HCT116 (cell line): ENCODE results near the gene SSR1. TPM values are rescaled to one million over a fixed set of nuclear protein-coding genes. Genes with fewer than 3 reads are reported as not detected.

Experiments used
- ATAC-seq: fragments of 200-7000 bp; cut with Tn5 transposase; 2 replicates; pipeline ENCODE4 v1.9.1; 2020; ENCODE audit warnings: mild to moderate bottlenecking, moderate library complexity
- BruUV-seq: library from RNA; stranded (reverse); fragments of 400-500 nt; replicated peaks from 2 replicates; lab custom pipeline; 2021; lab: Mats Ljungman, UMichigan
- CTCF ChIA-PET: fragments of 300-600 bp; sonication (Branson Sonifier 250); formaldehyde crosslinking; loops from one replicate; lab custom pipeline; 2021; ENCODE audit warnings: antibody characterized with exemption; lab: Charles Lee
- POLR2A ChIA-PET: fragments of 300-600, 350-600 bp; sonication (Branson Sonifier 250); formaldehyde crosslinking; loops from one replicate; lab custom pipeline; 2021; ENCODE audit warnings: antibody characterized with exemption; lab: Charles Lee
- RAD21 ChIA-PET, 2 experiments: fragments of 300-600 bp; sonication (Branson Sonifier 250); formaldehyde crosslinking; loops; one replicate each; lab custom pipeline; 2023; ENCODE audit warnings: low total read pairs in 2 of 2; ENCODE audit not compliant: uncharacterized antibody in 2 of 2, unreplicated experiment in 2 of 2, low non-redundant PET in 1 of 2; lab: Charles Lee
- DNase-seq: peaks from one replicate; pipeline ENCODE4 v3.0.0-alpha.2; 2010; ENCODE audit warnings: low read depth, low spot score
- H2AFZ ChIP-seq: fragments of 200-600 bp; shearing (Covaris generic), sonication (generic); 2 replicates; pipeline ENCODE4 v1.6.1; 2017; ENCODE audit warnings: low read depth, mixed run types, mixed read lengths, antibody characterized with exemption, low read length; ENCODE audit not compliant: poor library complexity, severe bottlenecking
- H3K27ac ChIP-seq: 2 replicates; pipeline ENCODE4 v1.5.1; 2012; ENCODE audit warnings: low read depth, low read length
- H3K27me3 ChIP-seq: fragments of 200-600 bp; sonication (generic); 2 replicates; pipeline ENCODE4 v1.6.1; 2016; ENCODE audit warnings: mixed run types, low read length, mixed read lengths; ENCODE audit not compliant: insufficient read depth
- H3K36me3 ChIP-seq, 2 experiments: fragments of 200-500 bp in 1 of 2; fragments of 200-600 bp in 1 of 2; sonication (Bioruptor generic) in 1 of 2; sonication (generic) in 1 of 2; 2 replicates each; pipeline versions ENCODE4 v1.5.1 to v1.6.1; 2014 to 2016; ENCODE audit warnings: low read length in 2 of 2, inconsistent platforms in 1 of 2, mixed read lengths in 1 of 2, mixed run types in 1 of 2; ENCODE audit not compliant: insufficient read depth in 2 of 2, control insufficient read depth in 1 of 2
- H3K4me1 ChIP-seq, 2 experiments: fragments of 200-600 bp in 1 of 2; sonication (generic) in 1 of 2; 2 replicates each; pipeline versions ENCODE4 v1.5.1 to v1.6.1; 2012 to 2017; ENCODE audit warnings: low read length in 2 of 2, inconsistent platforms in 1 of 2, mild to moderate bottlenecking in 1 of 2, mixed read lengths in 1 of 2, mixed run types in 1 of 2, moderate library complexity in 1 of 2; ENCODE audit not compliant: insufficient read depth in 2 of 2, control insufficient read depth in 1 of 2
- H3K4me2 ChIP-seq: fragments of 200-600 bp; sonication (generic); 2 replicates; pipeline ENCODE4 v1.6.1; 2017; ENCODE audit warnings: mixed run types, low read length, mixed read lengths
- H3K4me3 ChIP-seq, 2 experiments: fragments of 200-600 bp in 1 of 2; sonication (generic) in 1 of 2; replicated peaks in 1 of 2; 2 replicates each; pipeline ENCODE4 v1.5.1; 2011 to 2016; ENCODE audit warnings: low read length in 2 of 2, control low read depth in 1 of 2, low read depth in 1 of 2, mild to moderate bottlenecking in 1 of 2, mixed read lengths in 1 of 2, mixed run types in 1 of 2
- H3K79me2 ChIP-seq: fragments of 200-600 bp; sonication (generic); 2 replicates; pipeline ENCODE4 v1.6.1; 2017; ENCODE audit warnings: mild to moderate bottlenecking, mixed run types, low read length, moderate library complexity, mixed read lengths; ENCODE audit not compliant: insufficient read depth
- H3K9ac ChIP-seq: fragments of 200-600 bp; sonication (generic); 2 replicates; pipeline ENCODE4 v1.6.1; 2016; ENCODE audit warnings: low read length, mixed read lengths
- H3K9me2 ChIP-seq: fragments of 200-600 bp; sonication (generic), shearing (Covaris generic); 2 replicates; pipeline ENCODE4 v1.6.1; 2017; ENCODE audit warnings: mixed run types, mild to moderate bottlenecking, moderate library complexity; ENCODE audit not compliant: insufficient read depth
- H3K9me3 ChIP-seq, 2 experiments: fragments of 200-500 bp in 1 of 2; fragments of 200-600 bp in 1 of 2; sonication (Bioruptor generic) in 1 of 2; sonication (generic) in 1 of 2; 2 replicates each; pipeline ENCODE4 v1.6.1; 2014 to 2017; ENCODE audit warnings: low read length in 2 of 2, mixed read lengths in 2 of 2, inconsistent platforms in 1 of 2, low read depth in 1 of 2, mild to moderate bottlenecking in 1 of 2, mixed run types in 1 of 2, moderate library complexity in 1 of 2; ENCODE audit not compliant: control insufficient read depth in 1 of 2, insufficient read depth in 1 of 2
- H4K20me1 ChIP-seq: fragments of 200-600 bp; sonication (generic), shearing (Covaris generic); 2 replicates; pipeline ENCODE4 v1.6.1; 2017; ENCODE audit warnings: mixed run types, mild to moderate bottlenecking, moderate library complexity; ENCODE audit not compliant: insufficient read depth
- ATF3 ChIP-seq: IDR thresholded peaks from 2 replicates; pipeline ENCODE4 v1.6.1; 2012
- CEBPB ChIP-seq: IDR thresholded peaks from 2 replicates; pipeline ENCODE4 v1.6.1; 2012; ENCODE audit warnings: low read depth
- ELF1 ChIP-seq: IDR thresholded peaks from 2 replicates; pipeline ENCODE4 v1.6.1; 2012; ENCODE audit warnings: low read depth, borderline replicate concordance
- EZH2 ChIP-seq: fragments of 200-600 bp; sonication (generic); IDR thresholded peaks from 2 replicates; pipeline ENCODE4 v1.6.1; 2017; ENCODE audit warnings: antibody characterized with exemption, mixed run types
- POLR2A ChIP-seq: IDR thresholded peaks from 2 replicates; pipeline ENCODE4 v1.7.0; 2011; ENCODE audit warnings: borderline replicate concordance; ENCODE audit not compliant: insufficient read depth, insufficient read length; ENCODE audit errors: extremely low read depth
- RAD21 ChIP-seq: IDR thresholded peaks from 2 replicates; pipeline ENCODE4 v1.6.1; 2012; ENCODE audit warnings: low read depth, mild to moderate bottlenecking
- TCF7L2 ChIP-seq: IDR thresholded peaks from 2 replicates; pipeline ENCODE4 v1.7.0; 2011; ENCODE audit warnings: borderline replicate concordance, inconsistent platforms; ENCODE audit not compliant: insufficient read depth, insufficient read length; ENCODE audit errors: extremely low read depth
- ZBTB33 ChIP-seq: IDR thresholded peaks from 2 replicates; pipeline ENCODE4 v1.6.1; 2011; ENCODE audit warnings: mild to moderate bottlenecking, low read length, moderate library complexity; ENCODE audit not compliant: insufficient replicate concordance; ENCODE audit errors: extremely low read depth
- ZFX ChIP-seq: fragments of 450-650 bp; IDR thresholded peaks from 2 replicates; pipeline ENCODE4 v1.6.1; 2017
- ZNF274 ChIP-seq: fragments of 200-500 bp; sonication (Bioruptor generic); IDR thresholded peaks from 2 replicates; pipeline ENCODE4 v1.6.1; 2014; ENCODE audit warnings: mild to moderate bottlenecking, low read depth, low read length, inconsistent platforms
- intact Hi-C: fragments of 100-400 bp; cut with micrococcal nuclease; formaldehyde crosslinking; loops from 2 replicates; pipeline ENCODE4 v1.10.0; 2022
- total RNA-seq: library from RNA; stranded (reverse); gene quantifications from one replicate; pipeline ENCODE4 v1.2.1, GENCODE V29; 2021; ENCODE audit not compliant: unreplicated experiment

Gene SSR1
- total RNA-seq, 1 experiment from 2014 or later: 127 TPM

- TF ChIP-seq ZBTB33: no peak
- no peak for TF ChIP-seq POLR2A
Measured at GRCh38 chr6:7298113-7298512, 14.9 kb downstream of the SSR1 start (continued).

- ATAC-seq (no peak), DNase-seq (no peak)
- no TSS peak for BruUV-seq
- intact Hi-C loops: loop anchor here (5.0 kb wide), 1 partner anchor 106 kb away; no protein-coding TSS in a partner anchor
- TF ChIP-seq ZFX (no peak), CEBPB (no peak), ELF1 (no peak), ATF3 (no peak), ZNF274 (no peak), RAD21 (no peak), EZH2 (no peak), TCF7L2 (no peak)
- H4K20me1 ChIP-seq: peaks cover 3% of the 10 kb centered on the region; the same call in 1 of the 2 replicates
- ChIA-PET RAD21 (no interaction called here), POLR2A (interaction anchor here (0.7 kb wide), 1 partner anchor 456 kb away, joined by 3 read pairs; no protein-coding TSS in a partner anchor), CTCF (no interaction called here)
- H3K27ac ChIP-seq: no peak overlapping the region
- peaks cover 53 to 73% of the 10 kb centered on the region in 2 experiments for H3K36me3 ChIP-seq
- no peaks in the 10 kb centered on the region for H3K27me3 ChIP-seq
- H3K79me2 ChIP-seq: peaks cover 68% of the 10 kb centered on the region
- H3K4me3 ChIP-seq: no peak overlapping the region
- no peak overlapping the region for H3K9ac ChIP-seq
- no peaks in the 10 kb centered on the region for H3K9me2 ChIP-seq
- no peak overlapping the region for H2AFZ ChIP-seq
- no peak overlapping the region for H3K4me2 ChIP-seq
- H3K4me1 ChIP-seq: no peaks in the 10 kb centered on the region
- H3K9me3 ChIP-seq: no peaks in the 10 kb centered on the region
Measured at GRCh38 chr6:7296602-7297001, 16.4 kb downstream of the SSR1 start.
